ENCODE data around the gene DGKE. TPM values are rescaled to one million over a fixed set of nuclear protein-coding genes. Genes with fewer than 3 reads are reported as not detected.
A peak's percentile ranks its signal among the peaks of the same experiment; 100 is the strongest.

The DGKE gene
- total and polyA plus RNA-seq, 2 of the 13 experiments (the other 11 are each of a cell fraction or from before 2014, with no cell fraction given): 3.2 to 5.3 TPM

GRCh38 chr17:56896217-56896967 is 62.4 kb downstream of the DGKE start (continued):
- TF ChIP-seq ZBTB2 (CRISPR knock-in tag; IDR thresholded peaks at IDR 0.05; ENCODE audit: low read depth) (no peak), POGK (CRISPR knock-in tag; conservative IDR thresholded peaks at IDR 0.05) (no peak), ZNF703 (CRISPR knock-in tag; IDR thresholded peaks at IDR 0.05; ENCODE audit: borderline replicate concordance) (no peak), POLR2G (IDR thresholded peaks at IDR 0.05; ENCODE audit: low read depth, low read length) (no peak), HNF1B (CRISPR knock-in tag; IDR thresholded peaks at IDR 0.05) (no peak), KLF9 (CRISPR knock-in tag; IDR thresholded peaks at IDR 0.05; ENCODE audit: low read depth) (no peak)

- peaks cover 6% of the 10 kb centered on the region for H3K4me1 ChIP-seq (ENCODE audit: insufficient read depth, low read length)
- no peak for DNase-seq (ENCODE audit: low spot score)
- H3K4me2 ChIP-seq (ENCODE audit: low read depth, low read length): no peak overlapping the region
- H3K9ac ChIP-seq (ENCODE audit: insufficient read depth, low read depth, low read length): no peak overlapping the region
- intact Hi-C loops (cut with micrococcal nuclease; ENCODE audit: unreplicated experiment) (loop anchor here (10.0 kb wide), 1 partner anchor 48 kb away; no protein-coding TSS in a partner anchor), in situ Hi-C loops (cut with HindIII; ENCODE audit: extremely low pct_ligation_motif_present, low pct_unique_long_range_greater_than_20kb) (no loop called here)
- no peak overlapping the region for H3K27ac ChIP-seq (ENCODE audit: extremely low read length, insufficient read depth, low read length)
- H3K36me3 ChIP-seq (replicated peaks in 1 of 2; ENCODE audit: control insufficient read depth in 1 of 2, insufficient read depth in 2 of 2, low read length in 2 of 2): peaks cover 52 to 94% of the 10 kb centered on the region in 2 experiments
- peak; percentile 37 for TF ChIP-seq HNRNPK (IDR thresholded peaks at IDR 0.05; ENCODE audit: low read depth, low read length, poor library complexity, severe bottlenecking)
- no peak for TF ChIP-seq RBAK (CRISPR knock-in tag; IDR thresholded peaks at IDR 0.05)
- 0 out of 2 replicates have a peak, but pooled peaks have one; percentile 8 for TF ChIP-seq HNF4G (IDR thresholded peaks at IDR 0.05; ENCODE audit: borderline replicate concordance, low read depth, low read length)
- TF ChIP-seq HNF4G (CRISPR knock-in tag; IDR thresholded peaks at IDR 0.05; ENCODE audit: borderline replicate concordance, low read depth): no peak
- H3K27me3 ChIP-seq (ENCODE audit: control insufficient read depth in 1 of 2, insufficient read depth in 2 of 2, low read length in 2 of 2): no peaks in the 10 kb centered on the region
- ChIA-PET POLR2A (interaction anchor here (1.0 kb wide), 1 partner anchor 17 kb away, joined by 5 read pairs; the partner anchor contains the start of gene TRIM25), CTCF (ENCODE audit: low intra/inter-chr PET ratio, low total read pairs) (no interaction called here)
- no peak overlapping the region for H2AFZ ChIP-seq (ENCODE audit: low read length)
- ATAC-seq: no peak
- H4K20me1 ChIP-seq (ENCODE audit: insufficient read depth, low read length): peaks cover 6% of the 10 kb centered on the region
- no peak overlapping the region for H3K4me3 ChIP-seq (replicated peaks in 1 of 3; ENCODE audit: insufficient read depth in 1 of 3, low read depth in 2 of 3, low read length in 3 of 3)
- BruUV-seq (replicated peaks): no TSS peak
- FAIRE-seq: no peak
- 77% methylated on average over 4 of the region's 4 CpGs for WGBS (ENCODE audit: low lambda C conversion rate)
- H3K79me2 ChIP-seq (ENCODE audit: insufficient read depth, low read length): no peaks in the 10 kb centered on the region
- no peaks in the 10 kb centered on the region for H3K9me3 ChIP-seq (ENCODE audit: low read length)
These were observed 63.0 kb downstream of the DGKE start for GRCh38 chr17:56896968-56897359.

Measured in HepG2 (cell line).